BLaER1 (cell line): ENCODE results near the gene MSTO1.
"Not testable (repeated sequence)": the region's sequence is repeated elsewhere in the genome, so short reads cannot be mapped to it uniquely, and the experiment has no call there.

Experiments used
- H3K27ac ChIP-seq: shearing (Covaris generic); formaldehyde crosslinking; 2 replicates; pipeline ENCODE4 v1.8.1; 2022
- H3K27me3 ChIP-seq: shearing (Covaris generic); formaldehyde crosslinking; 2 replicates; pipeline ENCODE4 v1.8.1; 2022
- H3K36me3 ChIP-seq: shearing (Covaris generic); formaldehyde crosslinking; 2 replicates; pipeline ENCODE4 v1.8.1; 2022
- H3K4me1 ChIP-seq: shearing (Covaris generic); formaldehyde crosslinking; 2 replicates; pipeline ENCODE4 v1.8.1; 2022
- H3K4me2 ChIP-seq: shearing (Covaris generic); formaldehyde crosslinking; 2 replicates; pipeline ENCODE4 v1.8.1; 2022
- H3K4me3 ChIP-seq: shearing (Covaris generic); formaldehyde crosslinking; 2 replicates; pipeline ENCODE4 v1.8.1; 2022
- H3K9ac ChIP-seq: shearing (Covaris generic); formaldehyde crosslinking; 2 replicates; pipeline ENCODE4 v1.8.1; 2022
- H3K9me3 ChIP-seq: shearing (Covaris generic); formaldehyde crosslinking; 2 replicates; pipeline ENCODE4 v1.8.1; 2022
- H4K20me1 ChIP-seq: shearing (Covaris generic); formaldehyde crosslinking; 2 replicates; pipeline ENCODE4 v1.8.1; 2022
- Cebpa-rat ChIP-seq: shearing (Covaris generic); IDR thresholded peaks from 2 replicates; pipeline ENCODE4 v1.8.1; 2022

Gene MSTO1

DNA sequence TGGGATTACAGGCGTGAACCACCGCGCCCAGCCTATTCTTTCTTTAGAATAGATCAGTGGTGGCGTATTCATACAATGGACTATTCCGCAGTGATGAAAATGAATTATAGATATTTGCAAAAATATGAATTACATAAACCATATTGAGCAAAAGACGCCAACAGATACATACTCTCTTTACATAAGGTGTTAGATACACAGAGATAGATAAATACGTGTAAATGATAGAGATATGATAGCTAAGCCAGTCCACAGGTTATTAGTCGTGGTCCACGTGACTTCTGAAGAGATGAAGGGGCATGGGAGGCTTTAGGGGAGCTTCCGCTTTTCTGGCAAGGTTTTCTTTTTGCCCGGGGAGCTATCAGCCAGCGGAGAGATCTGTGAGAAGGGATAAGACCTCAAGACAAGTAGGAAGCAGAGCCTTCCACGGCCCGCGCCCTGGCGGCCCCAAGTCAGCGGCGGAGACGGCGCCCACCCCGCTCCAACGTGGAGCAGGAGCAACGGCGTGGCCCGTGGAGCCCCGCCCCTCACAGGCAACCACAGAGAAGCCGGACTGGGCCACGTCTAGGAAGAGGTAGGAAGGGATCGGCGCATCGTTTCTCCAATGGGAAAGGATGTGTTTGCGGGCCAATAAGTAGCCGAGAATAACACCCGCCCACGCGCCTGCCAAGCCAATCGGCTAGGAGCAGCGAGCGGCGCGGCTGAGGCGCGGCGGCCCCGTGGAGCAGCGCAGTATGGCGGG, at the start of gene MSTO1:
Gene MSTO1 (plus strand): TSS at position 704 of the 742 bp plus-strand sequence. CDS start 31 bp downstream, at position 735.
- no peaks in the 10 kb centered on the region for H3K9me3 ChIP-seq
- no peaks in the 10 kb centered on the region for H4K20me1 ChIP-seq
- H3K27me3 ChIP-seq = no peaks in the 10 kb centered on the region
- peak within 1 kb of the TSS; percentile 78 for H3K9ac ChIP-seq
- H3K36me3 ChIP-seq = peaks cover 18% of the 10 kb centered on the region
- H3K27ac ChIP-seq = peak within 1 kb of the TSS; percentile 74
- peak within 1 kb of the TSS; percentile 62 for H3K4me2 ChIP-seq
- H3K4me1 ChIP-seq = no peaks in the 10 kb centered on the region
- H3K4me3 ChIP-seq = peak within 1 kb of the TSS; percentile 67
- no peak for TF ChIP-seq Cebpa-rat

GRCh38 chr1:155561779-155562580, 48.0 kb upstream of the MSTO1 start:
- peak overlapping the region; percentile 47 for H3K4me2 ChIP-seq
- peak overlapping the region; percentile 99 for H3K27ac ChIP-seq
- peaks cover 34% of the 10 kb centered on the region for H3K4me1 ChIP-seq
- H3K36me3 ChIP-seq = peaks cover 37% of the 10 kb centered on the region
- peak overlapping the region; percentile 99 for H3K9ac ChIP-seq
- H3K9me3 ChIP-seq, H3K27me3 ChIP-seq: not testable (repeated sequence)
- peak overlapping the region; percentile 94 for H3K4me3 ChIP-seq
- peaks cover 72% of the 10 kb centered on the region for H4K20me1 ChIP-seq

DNA sequence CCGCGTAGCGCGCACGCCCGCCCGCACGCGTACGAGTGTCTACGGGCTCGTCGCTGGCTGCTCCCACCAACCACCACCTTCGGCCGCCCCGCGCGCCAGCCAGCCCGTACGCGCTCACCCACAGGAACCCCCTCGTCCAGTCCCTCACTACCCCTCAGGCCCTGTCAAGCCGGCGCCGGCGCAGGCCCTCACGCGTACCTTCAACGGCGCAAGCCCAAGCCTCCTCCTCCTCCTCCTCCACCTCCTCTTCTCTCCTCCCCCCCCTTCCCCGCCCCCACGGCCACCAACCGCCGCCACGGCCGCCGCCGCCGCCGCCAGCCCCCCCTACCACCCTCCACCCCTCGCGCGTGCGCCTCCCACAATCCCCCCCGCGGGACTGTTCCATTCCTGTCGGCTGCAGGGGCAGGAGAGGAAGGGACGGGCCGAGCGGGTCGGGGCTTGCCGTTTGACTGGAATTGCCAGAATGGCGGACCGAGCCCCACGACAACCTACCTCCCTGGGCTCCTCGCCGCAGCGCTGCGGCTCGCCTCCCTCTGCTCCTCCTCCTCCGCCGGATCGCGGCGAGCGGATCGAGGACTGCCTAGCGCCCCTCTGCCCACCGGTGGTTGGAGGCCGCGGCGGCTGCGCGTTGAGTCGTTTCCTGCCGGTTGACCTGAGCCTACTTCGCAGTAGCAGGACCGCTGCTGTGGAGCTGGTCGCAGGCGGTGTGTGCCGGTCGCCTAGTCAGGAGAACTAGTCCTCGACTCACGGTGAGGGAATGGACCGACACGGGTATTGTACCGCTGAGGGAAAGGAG, 47.2 kb upstream of the MSTO1 start, which contains the start of gene ASH1L:
Gene ASH1L (minus strand): TSS at position 223 of the 796 bp plus-strand sequence. CDS start 41,284 bp downstream, outside the sequence.
- H4K20me1 ChIP-seq = peaks cover 72% of the 10 kb centered on the region
- peak within 1 kb of the TSS; percentile 99 for H3K9ac ChIP-seq
- H3K4me2 ChIP-seq = peak within 1 kb of the TSS; percentile 89
- TF ChIP-seq Cebpa-rat = no peak
- H3K4me3 ChIP-seq = peak within 1 kb of the TSS; percentile 94
- H3K27me3 ChIP-seq = no peaks in the 10 kb centered on the region
- peaks cover 34% of the 10 kb centered on the region for H3K4me1 ChIP-seq
- no peaks in the 10 kb centered on the region for H3K9me3 ChIP-seq
- H3K36me3 ChIP-seq = peaks cover 44% of the 10 kb centered on the region
- H3K27ac ChIP-seq = peak within 1 kb of the TSS; percentile 99

DNA sequence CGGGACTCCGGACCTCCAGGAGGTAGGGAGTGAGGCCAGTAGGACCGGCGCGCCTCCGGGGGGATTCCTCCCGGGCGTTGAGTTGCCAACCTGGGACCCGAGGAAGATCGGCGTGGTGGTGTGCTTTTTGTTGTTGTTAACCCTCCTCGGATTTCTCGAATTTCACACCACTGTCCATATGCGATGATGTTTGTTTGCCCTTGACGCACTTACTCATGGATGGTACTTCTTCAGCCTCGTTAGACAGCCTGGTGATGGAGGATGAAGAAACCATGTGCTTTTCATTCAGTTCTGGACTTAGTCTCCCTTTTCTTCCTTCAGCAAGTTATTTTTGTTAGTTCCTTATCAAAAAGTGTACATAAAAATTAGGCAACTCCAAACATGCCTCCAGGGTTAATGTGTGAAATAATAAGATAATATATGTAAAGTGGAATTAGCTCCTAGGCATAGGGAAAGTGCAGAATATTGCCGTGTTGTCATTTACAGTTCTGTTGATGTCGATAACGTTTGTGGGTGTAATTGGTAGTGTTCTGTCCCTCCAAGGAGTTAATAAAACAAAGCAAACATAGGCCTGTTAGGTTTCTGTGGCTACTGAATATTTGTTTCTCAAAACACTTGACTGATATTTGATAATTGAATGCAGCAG, 46.5 kb upstream of the MSTO1 start:
- Histone ChIP-seq H3K4me2 (peak overlapping the region; percentile 89), H4K20me1 (peaks cover 72% of the 10 kb centered on the region), H3K27ac (peak overlapping the region; percentile 99), H3K36me3 (peaks cover 44% of the 10 kb centered on the region), H3K4me1 (peaks cover 33% of the 10 kb centered on the region), H3K4me3 (peak overlapping the region; percentile 94), H3K9ac (peak overlapping the region; percentile 99)
- H3K27me3 ChIP-seq, H3K9me3 ChIP-seq: not testable (repeated sequence)

GRCh38 chr1:155569988-155570592, 39.9 kb upstream of the MSTO1 start:
- peaks cover 18% of the 10 kb centered on the region for H3K4me1 ChIP-seq

DNA sequence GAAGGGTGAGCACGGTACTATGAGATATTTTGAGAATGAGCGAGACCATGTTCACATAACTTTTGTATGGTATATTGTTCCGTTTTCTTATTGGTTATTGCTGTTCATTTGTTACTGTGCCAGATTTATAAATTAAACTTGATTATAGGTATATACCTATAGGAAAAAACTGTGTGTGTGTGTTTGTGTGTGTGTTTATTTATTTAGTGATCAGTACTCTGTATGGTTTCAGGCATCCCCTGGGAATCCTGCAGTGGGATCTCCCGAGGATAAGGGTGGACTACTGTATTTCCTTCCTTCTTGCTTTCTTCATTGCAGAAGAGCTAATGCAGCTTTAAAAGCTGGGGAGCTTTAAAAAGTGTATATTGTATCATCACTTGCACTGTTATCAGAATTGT, 39.4 kb upstream of the MSTO1 start:
- peak overlapping the region; percentile 33 for H3K4me2 ChIP-seq
- H3K4me3 ChIP-seq = no peak overlapping the region
- no peaks in the 10 kb centered on the region for H3K27me3 ChIP-seq
- H3K27ac ChIP-seq = no peak overlapping the region
- H3K4me1 ChIP-seq = peaks cover 14% of the 10 kb centered on the region
- no peak overlapping the region for H3K9ac ChIP-seq
- peaks cover 63% of the 10 kb centered on the region for H3K36me3 ChIP-seq
- TF ChIP-seq Cebpa-rat = no peak
- no peaks in the 10 kb centered on the region for H3K9me3 ChIP-seq
- peaks cover 90% of the 10 kb centered on the region for H4K20me1 ChIP-seq

More at GRCh38 chr1:155569988-155570592, 39.9 kb upstream of the MSTO1 start:
- TF ChIP-seq Cebpa-rat = no peak
- no peaks in the 10 kb centered on the region for H3K27me3 ChIP-seq
- H3K36me3 ChIP-seq = peaks cover 66% of the 10 kb centered on the region
- peak overlapping the region; percentile 33; the same call in 1 of the 2 replicates for H3K4me2 ChIP-seq
- no peaks in the 10 kb centered on the region for H3K9me3 ChIP-seq
- H3K9ac ChIP-seq = no peak overlapping the region
- no peak overlapping the region for H3K4me3 ChIP-seq
- peaks cover 91% of the 10 kb centered on the region for H4K20me1 ChIP-seq
- no peak overlapping the region for H3K27ac ChIP-seq

DNA sequence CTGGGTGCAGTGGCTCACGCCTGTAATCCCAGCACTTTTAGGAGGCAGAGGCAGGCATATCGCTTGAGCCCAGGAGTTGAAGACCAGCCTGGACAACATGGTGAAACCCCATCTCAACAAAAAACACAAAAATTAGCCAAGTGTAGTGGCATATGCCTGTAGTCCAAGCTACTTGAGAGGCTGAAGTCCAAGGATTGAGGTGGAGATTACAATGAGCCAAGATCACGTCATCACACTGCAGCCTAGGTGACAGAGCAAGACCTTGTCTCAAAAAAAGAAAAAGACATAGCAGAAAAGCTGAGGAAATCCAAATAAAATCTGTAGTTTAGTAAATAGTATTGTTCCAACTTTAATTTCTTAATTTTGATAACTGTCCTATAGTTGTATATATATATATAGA, 35.9 kb upstream of the MSTO1 start:
- Histone ChIP-seq H3K9ac (no peak overlapping the region), H3K4me3 (no peak overlapping the region), H3K9me3 (no peaks in the 10 kb centered on the region), H3K4me2 (no peak overlapping the region), H3K27ac (no peak overlapping the region), H3K27me3 (no peaks in the 10 kb centered on the region), H3K4me1 (peaks cover 14% of the 10 kb centered on the region), H3K36me3 (peaks cover 28% of the 10 kb centered on the region), H4K20me1 (peaks cover 56% of the 10 kb centered on the region)
- no peak for TF ChIP-seq Cebpa-rat

- not testable (repeated sequence) for H3K4me3 ChIP-seq, H3K27me3 ChIP-seq, H3K4me1 ChIP-seq, H3K27ac ChIP-seq, H3K9me3 ChIP-seq, H3K4me2 ChIP-seq, H3K9ac ChIP-seq
- peaks cover 18% of the 10 kb centered on the region for H3K36me3 ChIP-seq
- peaks cover 40% of the 10 kb centered on the region for H4K20me1 ChIP-seq
Measured at GRCh38 chr1:155575608-155576007, 34.4 kb upstream of the MSTO1 start.

DNA sequence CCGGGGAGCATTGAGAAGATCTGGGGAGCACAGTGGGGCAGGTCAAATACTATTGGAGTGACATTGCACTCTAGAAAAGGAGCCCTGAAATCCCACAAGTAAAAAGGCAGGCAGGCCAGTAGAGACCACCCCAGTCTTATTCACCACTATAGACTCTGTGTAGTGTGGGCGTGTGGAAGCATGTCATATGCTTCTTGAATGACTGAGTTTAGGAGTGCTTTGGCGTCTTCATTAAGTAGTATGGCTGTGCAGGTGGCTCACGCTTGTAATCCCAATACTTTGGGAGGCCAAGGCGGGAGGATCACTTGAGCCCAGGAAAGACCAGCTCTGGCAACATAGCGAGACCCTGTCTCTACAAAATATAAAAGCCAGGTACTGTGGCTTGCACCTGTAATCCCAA, 26.2 kb upstream of the MSTO1 start:
- H3K27me3 ChIP-seq = not testable (repeated sequence)

DNA sequence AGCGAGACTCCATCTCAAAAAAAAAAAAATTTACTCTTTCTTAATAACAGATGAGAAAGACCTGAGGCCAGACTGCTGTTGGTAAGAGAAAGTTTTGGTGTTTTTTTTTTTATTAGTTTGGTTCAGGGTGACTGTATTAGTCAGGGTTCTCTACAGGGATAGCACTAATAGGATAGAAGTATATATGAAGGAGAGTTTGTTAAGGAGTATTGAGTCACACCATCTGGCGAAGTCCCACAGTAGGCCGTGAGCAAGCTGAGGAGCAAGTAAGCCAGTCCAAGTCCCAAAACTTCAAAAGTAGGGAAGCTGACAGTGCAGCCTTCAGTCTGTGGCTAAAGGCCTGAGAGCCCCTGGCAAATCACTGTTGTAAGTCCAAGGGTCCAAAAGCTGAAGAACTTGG, 20.7 kb upstream of the MSTO1 start:
- not testable (repeated sequence) for H3K27ac ChIP-seq, H3K9ac ChIP-seq, H3K4me2 ChIP-seq, H3K4me1 ChIP-seq, H3K9me3 ChIP-seq, H3K27me3 ChIP-seq, H3K4me3 ChIP-seq, H4K20me1 ChIP-seq
- peaks cover 14% of the 10 kb centered on the region; the same call in 1 of the 2 replicates for H3K36me3 ChIP-seq

More for the DNA sequence above, 26.2 kb upstream of the MSTO1 start:
- not testable (repeated sequence) for H3K4me3 ChIP-seq, H3K9ac ChIP-seq, H3K4me2 ChIP-seq, H3K9me3 ChIP-seq, H3K27ac ChIP-seq, H4K20me1 ChIP-seq, H3K4me1 ChIP-seq, H3K36me3 ChIP-seq

DNA sequence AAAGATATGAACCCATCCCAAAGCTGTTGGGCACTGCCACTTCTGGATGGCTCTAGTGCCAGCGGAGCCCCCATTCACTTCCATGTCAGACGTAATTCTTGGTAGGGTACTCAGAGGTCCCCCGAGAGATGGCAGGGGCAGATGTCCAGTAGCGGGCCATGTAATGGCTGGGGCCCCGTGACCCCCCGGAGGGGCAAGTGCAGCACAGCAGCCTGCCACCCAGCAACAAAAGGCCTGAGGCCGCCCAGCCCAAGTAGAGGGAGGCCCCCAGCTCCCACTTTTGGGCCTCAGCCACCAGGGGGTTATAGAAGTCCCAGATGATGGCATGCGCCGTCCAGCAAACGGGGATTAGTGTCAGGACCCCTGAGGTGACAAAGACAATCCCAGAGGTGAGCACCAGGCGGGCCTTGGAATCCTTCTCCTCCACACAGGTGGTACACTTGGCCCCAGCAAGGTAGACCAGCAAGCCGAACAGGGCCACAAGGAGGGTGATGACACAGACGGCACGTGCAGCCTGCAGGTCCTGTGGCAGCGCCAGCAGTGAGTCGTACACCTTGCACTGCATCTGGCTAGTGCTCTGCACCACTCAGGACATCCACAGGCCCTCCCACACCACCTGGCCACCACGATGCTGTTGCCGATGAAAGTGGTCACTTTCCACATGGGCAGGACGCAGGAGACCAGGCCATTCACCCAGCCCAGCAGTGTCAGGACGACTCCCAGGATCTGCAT, 19.3 kb upstream of the MSTO1 start:
- peaks cover 14% of the 10 kb centered on the region; the same call in 1 of the 2 replicates for H3K36me3 ChIP-seq
- H3K9ac ChIP-seq, H3K4me2 ChIP-seq, H4K20me1 ChIP-seq, H3K27ac ChIP-seq, H3K9me3 ChIP-seq, H3K4me3 ChIP-seq, H3K4me1 ChIP-seq, H3K27me3 ChIP-seq: not testable (repeated sequence)
